Liver (tissue), 3 donors: Measurements from ENCODE around the gene SLC45A1.

Experiments
- EGR1 ChIP-seq, 2 donors: IDR thresholded peaks; 2 replicates each; pipeline ENCODE4 v1.6.1; 2016 to 2018; ENCODE audit warnings: antibody characterized with exemption in 2 of 2, low read depth in 2 of 2
- SP1 ChIP-seq: IDR thresholded peaks from 2 replicates; pipeline ENCODE4 v1.6.1; 2018; ENCODE audit warnings: antibody characterized with exemption, mild to moderate bottlenecking
- YY1 ChIP-seq: IDR thresholded peaks from 2 replicates; pipeline ENCODE4 v1.6.1; 2016; ENCODE audit warnings: antibody characterized with exemption, mild to moderate bottlenecking
- TF ChIP-seq, protein P1 (sequence below): fragments of 150-350 bp; IDR thresholded peaks from 2 replicates; pipeline ENCODE4 v1.5.1; 2017; ENCODE audit warnings: improper control_type of control experiment, low read depth, low read length; ENCODE audit not compliant: missing input control
- TF ChIP-seq, protein P2 (sequence below): IDR thresholded peaks from 2 replicates; pipeline ENCODE4 v1.6.1; 2016; ENCODE audit warnings: antibody characterized with exemption
- TF ChIP-seq, protein P3 (sequence below): IDR thresholded peaks from 2 replicates; pipeline ENCODE4 v1.6.1; 2016; ENCODE audit warnings: antibody characterized with exemption
- donor health status: healthy.
- donor health status: healthy.

DNA sequence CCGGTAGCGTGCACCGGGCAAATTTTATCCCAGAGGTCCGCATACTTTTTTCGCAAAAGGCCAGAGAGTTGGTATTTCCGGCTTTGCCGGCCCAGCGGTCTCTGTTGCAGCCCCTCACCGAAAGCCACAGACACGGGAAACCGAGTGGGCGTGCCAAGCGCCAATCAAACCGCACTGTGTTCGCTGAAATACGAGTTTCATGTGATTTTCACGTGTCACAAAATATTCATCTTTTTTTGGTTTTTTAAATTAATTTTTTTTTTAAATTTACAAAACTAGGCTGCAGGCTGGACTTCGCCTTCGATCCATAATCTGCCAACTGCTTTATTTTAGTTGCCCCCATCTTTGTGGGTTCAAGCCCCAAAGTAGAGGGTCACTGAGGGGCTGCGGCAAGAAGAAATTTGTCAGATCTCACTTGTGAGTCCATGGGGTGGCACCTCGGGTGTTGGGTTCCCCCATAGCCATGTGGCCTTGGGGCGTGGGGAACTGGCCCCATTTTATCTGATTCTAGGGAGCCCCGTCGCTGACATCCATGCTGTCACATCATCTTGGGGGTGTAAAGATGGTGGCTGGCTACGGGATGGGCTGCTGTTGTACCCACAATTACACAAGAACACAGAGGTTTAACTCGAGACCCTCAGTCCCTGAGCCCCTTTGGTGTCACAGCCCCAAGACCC, 20.8 kb downstream of the SLC45A1 start:
- TF ChIP-seq SP1 = no peak
- TF ChIP-seq, protein P1, sequence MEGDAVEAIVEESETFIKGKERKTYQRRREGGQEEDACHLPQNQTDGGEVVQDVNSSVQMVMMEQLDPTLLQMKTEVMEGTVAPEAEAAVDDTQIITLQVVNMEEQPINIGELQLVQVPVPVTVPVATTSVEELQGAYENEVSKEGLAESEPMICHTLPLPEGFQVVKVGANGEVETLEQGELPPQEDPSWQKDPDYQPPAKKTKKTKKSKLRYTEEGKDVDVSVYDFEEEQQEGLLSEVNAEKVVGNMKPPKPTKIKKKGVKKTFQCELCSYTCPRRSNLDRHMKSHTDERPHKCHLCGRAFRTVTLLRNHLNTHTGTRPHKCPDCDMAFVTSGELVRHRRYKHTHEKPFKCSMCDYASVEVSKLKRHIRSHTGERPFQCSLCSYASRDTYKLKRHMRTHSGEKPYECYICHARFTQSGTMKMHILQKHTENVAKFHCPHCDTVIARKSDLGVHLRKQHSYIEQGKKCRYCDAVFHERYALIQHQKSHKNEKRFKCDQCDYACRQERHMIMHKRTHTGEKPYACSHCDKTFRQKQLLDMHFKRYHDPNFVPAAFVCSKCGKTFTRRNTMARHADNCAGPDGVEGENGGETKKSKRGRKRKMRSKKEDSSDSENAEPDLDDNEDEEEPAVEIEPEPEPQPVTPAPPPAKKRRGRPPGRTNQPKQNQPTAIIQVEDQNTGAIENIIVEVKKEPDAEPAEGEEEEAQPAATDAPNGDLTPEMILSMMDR = no peak
- TF ChIP-seq EGR1 (IDR thresholded peaks at IDR 0.05; ENCODE audit: low read depth in 2 of 2) = no peak
- TF ChIP-seq YY1 = no peak
- TF ChIP-seq, protein P2, sequence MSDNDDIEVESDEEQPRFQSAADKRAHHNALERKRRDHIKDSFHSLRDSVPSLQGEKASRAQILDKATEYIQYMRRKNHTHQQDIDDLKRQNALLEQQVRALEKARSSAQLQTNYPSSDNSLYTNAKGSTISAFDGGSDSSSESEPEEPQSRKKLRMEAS = no peak
- TF ChIP-seq, protein P3, sequence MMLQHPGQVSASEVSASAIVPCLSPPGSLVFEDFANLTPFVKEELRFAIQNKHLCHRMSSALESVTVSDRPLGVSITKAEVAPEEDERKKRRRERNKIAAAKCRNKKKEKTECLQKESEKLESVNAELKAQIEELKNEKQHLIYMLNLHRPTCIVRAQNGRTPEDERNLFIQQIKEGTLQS = no peak
